Activated T-cell treated with anti-CD3 and anti-CD28 coated beads for 4 hours (primary cell): Measurements from ENCODE around the gene LIPA.
"Not testable (repeated sequence)": the region's sequence is repeated elsewhere in the genome, so short reads cannot be mapped to it uniquely, and the experiment has no call there.

Experiments
- DNase-seq: peaks from one replicate; pipeline ENCODE4 v3.0.0-alpha.2; 2020

Gene LIPA

GRCh38 chr10:89251409-89252224, at the start of gene LIPA:
Gene LIPA, minus strand, starts transcription at chr10:89251775. Its CDS starts 4,127 bp downstream, at chr10:89247648.
- peak; percentile 91 for DNase-seq

GRCh38 chr10:89301232-89301631, 49.7 kb upstream of the LIPA start:
- no peak for DNase-seq

GRCh38 chr10:89299031-89299430, 47.5 kb upstream of the LIPA start:
- DNase-seq: no peak

GRCh38 chr10:89297791-89298190, 46.2 kb upstream of the LIPA start:
- no peak for DNase-seq

- DNase-seq: no peak
These were observed 45.8 kb upstream of the LIPA start for GRCh38 chr10:89297356-89297755.

GRCh38 chr10:89296220-89296648, 44.7 kb upstream of the LIPA start:
- DNase-seq: no peak

GRCh38 chr10:89295597-89295996, 44.0 kb upstream of the LIPA start:
- no peak for DNase-seq

GRCh38 chr10:89294721-89295239, 43.2 kb upstream of the LIPA start:
- no peak for DNase-seq

GRCh38 chr10:89285303-89285702, 33.7 kb upstream of the LIPA start:
- DNase-seq: not testable (repeated sequence)

GRCh38 chr10:89284711-89285110, 33.1 kb upstream of the LIPA start:
- DNase-seq: not testable (repeated sequence)

- no peak for DNase-seq
These were observed 32.4 kb upstream of the LIPA start for GRCh38 chr10:89283936-89284475.

GRCh38 chr10:89283025-89283935, 31.7 kb upstream of the LIPA start:
- DNase-seq: no peak

GRCh38 chr10:89281606-89282395, 30.2 kb upstream of the LIPA start:
- DNase-seq: no peak

GRCh38 chr10:89280508-89280907, 28.9 kb upstream of the LIPA start:
- DNase-seq: no peak

GRCh38 chr10:89279421-89279869, 27.9 kb upstream of the LIPA start:
- DNase-seq: no peak

- no peak for DNase-seq
These were observed 27.4 kb upstream of the LIPA start for GRCh38 chr10:89278900-89279392.

- DNase-seq: no peak
These were observed 26.5 kb upstream of the LIPA start for GRCh38 chr10:89278034-89278535.

- no peak for DNase-seq
These were observed 23.8 kb upstream of the LIPA start for GRCh38 chr10:89275383-89275782.

GRCh38 chr10:89274928-89275327, 23.4 kb upstream of the LIPA start:
- no peak for DNase-seq

GRCh38 chr10:89273680-89274079, 22.1 kb upstream of the LIPA start:
- no peak for DNase-seq

- no peak for DNase-seq
These were observed 20.0 kb upstream of the LIPA start for GRCh38 chr10:89271532-89271931.

- no peak for DNase-seq
These were observed 18.5 kb upstream of the LIPA start for GRCh38 chr10:89270153-89270483.
